ENCODE data around the gene RAD51B. TPM values are rescaled to one million over a fixed set of nuclear protein-coding genes. Genes with fewer than 3 reads are reported as not detected.

Gene RAD51B
- total RNA-seq, 1 experiment from 2014 or later, result 29.9 TPM

- intact Hi-C loops (cut with micrococcal nuclease; ENCODE audit: unreplicated experiment), result loop anchor here (5.0 to 10.0 kb wide), 3 partner anchors 324 to 527 kb away; no protein-coding TSS in a partner anchor
- no peaks in the 10 kb centered on the region for H3K27me3 ChIP-seq (ENCODE audit: insufficient read depth, low read depth)
- no peaks in the 10 kb centered on the region for H4K20me1 ChIP-seq (ENCODE audit: insufficient read depth)
- no peak overlapping the region for H2AFZ ChIP-seq
- ChIA-PET POLR2A (ENCODE audit: unreplicated experiment) (interaction anchor here (0.6 to 0.7 kb wide), 6 partner anchors 79 to 643 kb away, joined by 3 to 30 read pairs (median 6); partner anchors contain the start of gene ZFP36L1), CTCF (interaction anchor here (0.7 to 1.0 kb wide), 2 partner anchors 10 to 545 kb away, joined by 3 read pairs; no protein-coding TSS in a partner anchor)
- H3K79me2 ChIP-seq (ENCODE audit: low read depth), result peaks cover 6% of the 10 kb centered on the region
- peak overlapping the region; percentile 96 for H3K27ac ChIP-seq
- peak overlapping the region; percentile 67 for H3K4me2 ChIP-seq
- peaks cover 82% of the 10 kb centered on the region for H3K4me1 ChIP-seq (replicated peaks; ENCODE audit: insufficient read depth)
- peak overlapping the region; percentile 8; the same call in 1 of the 2 replicates for H3K4me3 ChIP-seq
- H3K36me3 ChIP-seq (ENCODE audit: low read depth), result no peaks in the 10 kb centered on the region
- no peaks in the 10 kb centered on the region for H3K9me3 ChIP-seq (ENCODE audit: insufficient read depth, low read depth)
- H3F3A ChIP-seq (ENCODE audit: insufficient read depth, low read depth), result peaks cover 56% of the 10 kb centered on the region
- TF ChIP-seq EZH2 (IDR thresholded peaks at IDR 0.05; ENCODE audit: low read depth), result no peak
- TF ChIP-seq, protein P1, sequence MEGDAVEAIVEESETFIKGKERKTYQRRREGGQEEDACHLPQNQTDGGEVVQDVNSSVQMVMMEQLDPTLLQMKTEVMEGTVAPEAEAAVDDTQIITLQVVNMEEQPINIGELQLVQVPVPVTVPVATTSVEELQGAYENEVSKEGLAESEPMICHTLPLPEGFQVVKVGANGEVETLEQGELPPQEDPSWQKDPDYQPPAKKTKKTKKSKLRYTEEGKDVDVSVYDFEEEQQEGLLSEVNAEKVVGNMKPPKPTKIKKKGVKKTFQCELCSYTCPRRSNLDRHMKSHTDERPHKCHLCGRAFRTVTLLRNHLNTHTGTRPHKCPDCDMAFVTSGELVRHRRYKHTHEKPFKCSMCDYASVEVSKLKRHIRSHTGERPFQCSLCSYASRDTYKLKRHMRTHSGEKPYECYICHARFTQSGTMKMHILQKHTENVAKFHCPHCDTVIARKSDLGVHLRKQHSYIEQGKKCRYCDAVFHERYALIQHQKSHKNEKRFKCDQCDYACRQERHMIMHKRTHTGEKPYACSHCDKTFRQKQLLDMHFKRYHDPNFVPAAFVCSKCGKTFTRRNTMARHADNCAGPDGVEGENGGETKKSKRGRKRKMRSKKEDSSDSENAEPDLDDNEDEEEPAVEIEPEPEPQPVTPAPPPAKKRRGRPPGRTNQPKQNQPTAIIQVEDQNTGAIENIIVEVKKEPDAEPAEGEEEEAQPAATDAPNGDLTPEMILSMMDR (conservative IDR thresholded peaks at IDR 0.05), result no peak
- no peaks in the 10 kb centered on the region for H3K9me2 ChIP-seq (ENCODE audit: insufficient read depth)
- BruUV-seq (replicated peaks), result TSS peak; percentile 28
- peak in 1 of 2 experiments; percentile 63 for DNase-seq
Observed at GRCh38 chr14:68469208-68469713, 649.7 kb downstream of the RAD51B start.

- no peak for DNase-seq
- no peak overlapping the region for H3K4me3 ChIP-seq
- H3K36me3 ChIP-seq (ENCODE audit: low read depth), result no peaks in the 10 kb centered on the region
- H4K20me1 ChIP-seq (ENCODE audit: insufficient read depth), result no peaks in the 10 kb centered on the region
- intact Hi-C loops (cut with micrococcal nuclease; ENCODE audit: unreplicated experiment), result no loop called here
- no TSS peak for BruUV-seq (replicated peaks)
- no peak overlapping the region for H2AFZ ChIP-seq
- peaks cover 6% of the 10 kb centered on the region for H3K79me2 ChIP-seq (ENCODE audit: low read depth)
- peaks cover 52% of the 10 kb centered on the region for H3F3A ChIP-seq (ENCODE audit: insufficient read depth, low read depth)
- H3K4me1 ChIP-seq (replicated peaks; ENCODE audit: insufficient read depth), result peaks cover 82% of the 10 kb centered on the region
- no peaks in the 10 kb centered on the region for H3K9me3 ChIP-seq (ENCODE audit: insufficient read depth, low read depth)
- ChIA-PET CTCF (no interaction called here), POLR2A (ENCODE audit: unreplicated experiment) (interaction anchor here (0.7 kb wide), 1 partner anchor 48 kb away, joined by 4 read pairs; no protein-coding TSS in a partner anchor)
- H3K9me2 ChIP-seq (ENCODE audit: insufficient read depth), result no peaks in the 10 kb centered on the region
- peak overlapping the region; percentile 96 for H3K27ac ChIP-seq
- no peaks in the 10 kb centered on the region for H3K27me3 ChIP-seq (ENCODE audit: insufficient read depth, low read depth)
- H3K4me2 ChIP-seq, result peak overlapping the region; percentile 67
- TF ChIP-seq, protein P1 (conservative IDR thresholded peaks at IDR 0.05), result no peak
- TF ChIP-seq EZH2 (IDR thresholded peaks at IDR 0.05; ENCODE audit: low read depth), result no peak
Observed at GRCh38 chr14:68470361-68470760, 650.8 kb downstream of the RAD51B start.

- H2AFZ ChIP-seq, result no peak overlapping the region
- no peaks in the 10 kb centered on the region for H3K27me3 ChIP-seq (ENCODE audit: insufficient read depth, low read depth)
- POLR2A ChIA-PET (ENCODE audit: unreplicated experiment), result interaction anchor here (0.7 kb wide), 1 partner anchor 49 kb away, joined by 4 read pairs; no protein-coding TSS in a partner anchor
- H3F3A ChIP-seq (ENCODE audit: insufficient read depth, low read depth), result peaks cover 53% of the 10 kb centered on the region
- H3K4me1 ChIP-seq (replicated peaks; ENCODE audit: insufficient read depth), result peaks cover 83% of the 10 kb centered on the region
- peaks cover 6% of the 10 kb centered on the region for H3K79me2 ChIP-seq (ENCODE audit: low read depth)
- no peak overlapping the region for H3K4me2 ChIP-seq
- TF ChIP-seq, protein P1 (conservative IDR thresholded peaks at IDR 0.05), result no peak
- TF ChIP-seq EZH2 (IDR thresholded peaks at IDR 0.05; ENCODE audit: low read depth), result no peak
- no peaks in the 10 kb centered on the region for H4K20me1 ChIP-seq (ENCODE audit: insufficient read depth)
- no peak for DNase-seq
- H3K4me3 ChIP-seq, result no peak overlapping the region
- H3K9me3 ChIP-seq (ENCODE audit: insufficient read depth, low read depth), result no peaks in the 10 kb centered on the region
- H3K36me3 ChIP-seq (ENCODE audit: low read depth), result no peaks in the 10 kb centered on the region
- H3K27ac ChIP-seq, result 0 out of 2 replicates have a peak overlapping the region, but pooled peaks have one; percentile 96
- CTCF ChIA-PET, result no interaction called here
- intact Hi-C loops (cut with micrococcal nuclease; ENCODE audit: unreplicated experiment), result no loop called here
- BruUV-seq (replicated peaks), result no TSS peak
- H3K9me2 ChIP-seq (ENCODE audit: insufficient read depth), result no peaks in the 10 kb centered on the region
Observed at GRCh38 chr14:68471029-68471963, 651.7 kb downstream of the RAD51B start.
